Upper lobe of left lung (tissue), 6 donors: ENCODE results near the gene NOB1. TPM values are rescaled to one million over a fixed set of nuclear protein-coding genes. Genes with fewer than 3 reads are reported as not detected.
A peak's percentile ranks its signal among the peaks of the same experiment; 100 is the strongest.
"Not testable (repeated sequence)": the region's sequence is repeated elsewhere in the genome, so short reads cannot be mapped to it uniquely, and the experiment has no call there.

Source experiments
- ATAC-seq, 2 donors: fragments of 200-7000 bp; cut with Tn5 transposase; one replicate each; pipeline ENCODE4 v1.9.1; 2022; ENCODE audit warnings: mild to moderate bottlenecking in 2 of 2, moderate library complexity in 2 of 2; ENCODE audit not compliant: low FRiP score in 2 of 2
- DNase-seq, 2 donors: peaks; one replicate each; pipeline ENCODE4 v3.0.0-alpha.2; 2019 to 2020
- H3K27ac ChIP-seq, 4 donors: fragments of 200-600 bp; sonication (generic); one replicate each; pipeline ENCODE4 v1.5.1; 2016 to 2019
- H3K27me3 ChIP-seq, 4 donors: fragments of 200-600 bp; sonication (generic); one replicate each; pipeline ENCODE4 v1.5.1; 2017 to 2019
- H3K36me3 ChIP-seq, 4 donors: fragments of 200-600 bp; sonication (generic); one replicate each; pipeline ENCODE4 v1.5.1; 2016 to 2019
- H3K4me1 ChIP-seq, 4 donors: fragments of 200-600 bp; sonication (generic); one replicate each; pipeline ENCODE4 v1.5.1; 2018 to 2019
- H3K4me3 ChIP-seq, 4 donors: fragments of 200-600 bp; sonication (generic); one replicate each; pipeline ENCODE4 v1.5.1; 2017 to 2019; ENCODE audit warnings: mild to moderate bottlenecking in 2 of 4, moderate library complexity in 1 of 4
- H3K9me3 ChIP-seq, 4 donors: fragments of 200-600 bp; sonication (generic); one replicate each; pipeline ENCODE4 v1.5.1; 2018 to 2019
- CTCF ChIP-seq, 6 experiments: fragments of 450-650 bp in 4 of 6; fragments of 200-600 bp in 2 of 6; sonication (generic) in 2 of 6; IDR thresholded peaks; one replicate each; pipeline ENCODE4 v1.5.1; 2016 to 2019; ENCODE audit warnings: antibody characterized with exemption in 6 of 6
- EP300 ChIP-seq, 4 donors: sonication (generic); formaldehyde crosslinking; IDR thresholded peaks; one replicate each; pipeline ENCODE4 v1.5.1; 2017; ENCODE audit warnings: antibody characterized with exemption in 4 of 4, control low read depth in 2 of 4
- POLR2A ChIP-seq, 4 donors: fragments of 450-650 bp; IDR thresholded peaks; one replicate each; pipeline ENCODE4 v1.5.1; 2016 to 2017; ENCODE audit warnings: antibody characterized with exemption in 4 of 4, mild to moderate bottlenecking in 2 of 4
- POLR2AphosphoS5 ChIP-seq, 2 donors: sonication (generic); formaldehyde crosslinking; IDR thresholded peaks; one replicate each; pipeline ENCODE4 v1.5.1; 2017; ENCODE audit warnings: antibody characterized with exemption in 2 of 2
- WGBS, 2 donors: methylation state at CpG; one replicate each; pipeline ENCODE4 v1.1.5; 2017 to 2018; 5-methylcytosine and 5-hydroxymethylcytosine counted together
- total RNA-seq, 6 donors: library from RNA; depleted of rRNA in 4 of 6; stranded (reverse); fragments of >200 nt in 4 of 6; gene quantifications; one replicate each; pipeline versions ENCODE4 v1.1.0 to v1.2.1, GENCODE V29; 2016 to 2021
- donor health status: DM: no; HTN: no; CAD: no; lungs with moderate emphysema.
- donor health status: DM: no; HTN: yes; CAD: no; lungs with severe emphysema.

The NOB1 gene
- total RNA-seq, 6 donors from 2014 or later, result 24.1 to 38.2 (median 34.3) TPM

DNA sequence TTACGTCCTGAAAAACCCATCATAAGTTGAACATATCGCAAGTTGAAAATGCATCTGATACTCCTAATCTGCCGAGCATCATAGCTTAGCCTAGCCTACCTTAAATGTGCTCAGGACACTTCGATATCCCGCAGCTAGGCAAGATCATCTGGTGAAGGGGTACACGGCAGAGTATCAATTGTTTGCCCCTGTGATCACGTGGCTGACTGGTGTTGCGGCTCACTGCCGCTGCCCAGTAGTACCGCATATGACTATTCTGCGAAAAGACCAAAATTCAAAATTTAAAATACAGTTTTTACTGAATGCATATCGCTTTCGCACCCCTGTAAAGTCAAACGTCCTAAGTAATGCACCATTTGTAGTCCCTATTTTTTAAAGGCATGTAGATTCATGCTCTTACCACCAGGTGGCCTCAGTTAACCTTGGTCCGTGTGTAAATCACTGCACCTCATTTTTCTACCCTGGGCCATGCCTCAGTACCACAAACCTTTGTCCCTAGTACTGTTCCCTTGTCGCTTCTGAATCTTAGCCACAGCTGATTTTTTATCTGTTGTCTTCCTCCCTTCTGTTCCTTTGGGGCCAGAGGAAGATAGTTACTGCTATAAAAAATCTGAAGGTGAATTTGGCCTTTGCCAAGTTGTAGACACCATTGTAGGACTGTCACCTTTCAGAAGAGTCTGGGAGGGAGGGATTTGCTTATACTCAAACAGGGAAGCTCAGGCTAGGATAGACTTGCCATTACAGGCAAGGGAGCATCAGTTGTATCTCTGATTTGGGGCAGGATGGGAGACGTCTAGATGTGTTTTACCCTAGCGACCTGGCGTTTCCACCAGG is 41.8 kb upstream of the NOB1 start:
- TF ChIP-seq POLR2AphosphoS5 (IDR thresholded peaks at IDR 0.05), result no peak
- TF ChIP-seq CTCF (IDR thresholded peaks at IDR 0.05), result peak; percentile 75 to 90 (median 88)
- TF ChIP-seq EP300 (IDR thresholded peaks at IDR 0.05), result no peak
- no peak for TF ChIP-seq POLR2A (IDR thresholded peaks at IDR 0.05)
- Histone ChIP-seq H3K27ac (no peak overlapping the region), H3K36me3 (peaks cover 3 to 40% (median 22%) of the 10 kb centered on the region in 4 donors), H3K27me3 (no peaks in the 10 kb centered on the region), H3K9me3 (no peaks in the 10 kb centered on the region), H3K4me1 (peaks cover 0 to 4% (median 0%) of the 10 kb centered on the region in 4 donors), H3K4me3 (no peak overlapping the region)
- DNase-seq (peak in 1 of 2 donors; percentile 29), ATAC-seq (peak; percentile 85 to 89)
- 52 to 58% methylated on average over 18 to 19 of the region's 19 CpGs for WGBS, 2 donors

GRCh38 chr16:69794486-69794885 is 39.8 kb upstream of the NOB1 start:
- Histone ChIP-seq H3K27me3 (no peaks in the 10 kb centered on the region), H3K36me3 (peaks cover 3 to 42% (median 14%) of the 10 kb centered on the region in 4 donors), H3K9me3 (no peaks in the 10 kb centered on the region), H3K4me3 (no peak overlapping the region), H3K4me1 (peaks cover 0 to 4% (median 0%) of the 10 kb centered on the region in 4 donors), H3K27ac (no peak overlapping the region)
- TF ChIP-seq CTCF (IDR thresholded peaks at IDR 0.05) (no peak), POLR2A (IDR thresholded peaks at IDR 0.05) (no peak), POLR2AphosphoS5 (IDR thresholded peaks at IDR 0.05) (no peak), EP300 (IDR thresholded peaks at IDR 0.05) (no peak)
- WGBS, 2 donors, result 81 to 86% methylated on average over 2 of the region's 2 CpGs
- ATAC-seq, result no peak
- no peak for DNase-seq

- no peak for DNase-seq
- 85 to 92% methylated on average over 4 of the region's 4 CpGs for WGBS, 2 donors
- ATAC-seq, result no peak
Measured at GRCh38 chr16:69793526-69793925, 38.8 kb upstream of the NOB1 start.

DNA sequence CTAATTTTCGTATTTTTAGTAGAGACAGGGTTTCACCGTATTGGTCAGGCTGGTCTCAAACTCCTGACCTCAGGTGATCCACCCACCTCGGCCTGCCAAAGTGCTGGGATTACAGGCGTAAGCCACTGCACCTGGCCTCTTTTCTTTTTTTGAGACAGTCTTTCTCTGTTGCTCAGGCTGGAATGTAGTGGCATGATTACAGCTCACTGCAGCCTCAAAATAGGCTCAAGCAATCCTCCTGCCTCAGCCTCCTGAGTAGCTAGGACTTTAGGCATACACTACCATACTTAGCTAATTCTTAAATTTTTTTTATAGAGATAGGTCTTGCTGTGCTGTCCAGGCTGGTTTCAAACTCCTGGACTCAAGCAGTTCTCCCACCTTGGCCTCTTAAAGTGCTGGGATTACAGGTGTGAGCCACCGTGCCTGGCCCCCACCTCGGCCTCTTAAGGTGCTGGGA is 36.7 kb upstream of the NOB1 start:
- WGBS, 2 donors, result 91 to 92% methylated on average over 6 of the region's 6 CpGs

More at GRCh38 chr16:69793526-69793925, 38.8 kb upstream of the NOB1 start:
- H3K36me3 ChIP-seq, result peaks cover 5 to 42% (median 17%) of the 10 kb centered on the region in 4 donors
- TF ChIP-seq EP300 (IDR thresholded peaks at IDR 0.05) (no peak), POLR2AphosphoS5 (IDR thresholded peaks at IDR 0.05) (no peak), CTCF (IDR thresholded peaks at IDR 0.05) (no peak), POLR2A (IDR thresholded peaks at IDR 0.05) (no peak)
- no peak overlapping the region for H3K27ac ChIP-seq
- H3K4me1 ChIP-seq, result peaks cover 0 to 4% (median 0%) of the 10 kb centered on the region in 4 donors
- H3K27me3 ChIP-seq, result no peaks in the 10 kb centered on the region
- H3K9me3 ChIP-seq, result no peaks in the 10 kb centered on the region
- H3K4me3 ChIP-seq, result no peak overlapping the region

DNA sequence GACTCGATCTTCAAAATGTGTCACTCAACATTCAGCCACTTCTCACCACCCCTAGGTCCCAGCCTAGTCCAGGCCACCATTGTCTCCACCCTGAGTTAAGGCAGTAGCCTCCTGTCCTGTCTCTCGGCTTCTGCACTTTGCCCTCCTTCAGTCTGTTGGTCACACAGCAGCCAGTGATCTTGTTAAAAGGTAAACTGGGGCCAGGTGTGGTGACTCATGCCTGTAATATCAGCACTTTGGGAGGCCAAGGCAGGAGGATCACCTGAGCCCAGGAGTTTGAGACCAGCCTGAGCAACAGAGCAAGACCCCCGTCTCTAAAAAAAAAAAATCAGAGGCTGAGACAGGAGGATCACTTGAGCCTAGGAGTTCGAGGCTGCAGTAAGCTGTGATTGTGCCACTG is 33.2 kb upstream of the NOB1 start:
- H3K4me3 ChIP-seq, result no peak overlapping the region
- H3K9me3 ChIP-seq, result no peaks in the 10 kb centered on the region
- TF ChIP-seq POLR2AphosphoS5 (IDR thresholded peaks at IDR 0.05) (no peak), CTCF (IDR thresholded peaks at IDR 0.05) (no peak), EP300 (IDR thresholded peaks at IDR 0.05) (no peak), POLR2A (IDR thresholded peaks at IDR 0.05) (no peak)
- H3K36me3 ChIP-seq, result peaks cover 16 to 72% (median 45%) of the 10 kb centered on the region in 4 donors
- 95 to 97% methylated on average over 4 of the region's 4 CpGs for WGBS, 2 donors
- ATAC-seq, result no peak
- no peaks in the 10 kb centered on the region for H3K27me3 ChIP-seq
- no peak for DNase-seq
- peaks cover 0 to 6% (median 0%) of the 10 kb centered on the region in 4 donors for H3K4me1 ChIP-seq
- H3K27ac ChIP-seq, result no peak overlapping the region

More for the DNA sequence above, 36.7 kb upstream of the NOB1 start:
- H3K4me1 ChIP-seq, H3K4me3 ChIP-seq, H3K27ac ChIP-seq, H3K27me3 ChIP-seq, H3K9me3 ChIP-seq, ATAC-seq, DNase-seq: not testable (repeated sequence)
- peaks cover 16 to 58% (median 36%) of the 10 kb centered on the region in 4 donors for H3K36me3 ChIP-seq
